Measurements from ENCODE around the gene AIMP2. TPM values are rescaled to one million over a fixed set of nuclear protein-coding genes. Genes with fewer than 3 reads are reported as not detected.
A peak's percentile ranks its signal among the peaks of the same experiment; 100 is the strongest.
"Not testable (repeated sequence)": the region's sequence is repeated elsewhere in the genome, so short reads cannot be mapped to it uniquely, and the experiment has no call there.

Gene AIMP2
- total RNA-seq, 1 experiment from 2014 or later, result 68.4 TPM

- POLR2A ChIA-PET (ENCODE audit: unreplicated experiment), result no interaction called here
- TF ChIP-seq, protein P1, sequence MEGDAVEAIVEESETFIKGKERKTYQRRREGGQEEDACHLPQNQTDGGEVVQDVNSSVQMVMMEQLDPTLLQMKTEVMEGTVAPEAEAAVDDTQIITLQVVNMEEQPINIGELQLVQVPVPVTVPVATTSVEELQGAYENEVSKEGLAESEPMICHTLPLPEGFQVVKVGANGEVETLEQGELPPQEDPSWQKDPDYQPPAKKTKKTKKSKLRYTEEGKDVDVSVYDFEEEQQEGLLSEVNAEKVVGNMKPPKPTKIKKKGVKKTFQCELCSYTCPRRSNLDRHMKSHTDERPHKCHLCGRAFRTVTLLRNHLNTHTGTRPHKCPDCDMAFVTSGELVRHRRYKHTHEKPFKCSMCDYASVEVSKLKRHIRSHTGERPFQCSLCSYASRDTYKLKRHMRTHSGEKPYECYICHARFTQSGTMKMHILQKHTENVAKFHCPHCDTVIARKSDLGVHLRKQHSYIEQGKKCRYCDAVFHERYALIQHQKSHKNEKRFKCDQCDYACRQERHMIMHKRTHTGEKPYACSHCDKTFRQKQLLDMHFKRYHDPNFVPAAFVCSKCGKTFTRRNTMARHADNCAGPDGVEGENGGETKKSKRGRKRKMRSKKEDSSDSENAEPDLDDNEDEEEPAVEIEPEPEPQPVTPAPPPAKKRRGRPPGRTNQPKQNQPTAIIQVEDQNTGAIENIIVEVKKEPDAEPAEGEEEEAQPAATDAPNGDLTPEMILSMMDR (conservative IDR thresholded peaks at IDR 0.05; ENCODE audit: low read depth, low read length), result no peak
- no peak for TF ChIP-seq EZH2 (IDR thresholded peaks at IDR 0.05; ENCODE audit: low read length, unreplicated experiment)
- TF ChIP-seq EZH2phosphoT487 (IDR thresholded peaks at IDR 0.05; ENCODE audit: borderline replicate concordance, low read length), result no peak
- peak overlapping the region; percentile 82; the same call in 1 of the 2 replicates for H3K4me3 ChIP-seq (ENCODE audit: low read length)
- peak overlapping the region; percentile 83; the same call in 1 of the 2 replicates for H3K4me2 ChIP-seq (ENCODE audit: low read length)
- H3K9me2 ChIP-seq (replicated peaks; ENCODE audit: low read length), result no peaks in the 10 kb centered on the region
- no peak overlapping the region for H2AFZ ChIP-seq (ENCODE audit: low read length)
- H3K4me1 ChIP-seq (ENCODE audit: insufficient read depth, low read length), result 0 out of 2 replicates have a peak, but pooled peaks cover 9% of the 10 kb centered on the region
- H3K27ac ChIP-seq (ENCODE audit: low read length), result no peak overlapping the region
- peaks cover 6% of the 10 kb centered on the region; the same call in 1 of the 2 replicates for H3K36me3 ChIP-seq (ENCODE audit: low read depth, low read length)
- intact Hi-C loops (cut with micrococcal nuclease), result no loop called here
- H3K9ac ChIP-seq (ENCODE audit: low read length), result no peak overlapping the region
- no peak for ATAC-seq
- no peaks in the 10 kb centered on the region for H3F3A ChIP-seq (ENCODE audit: low read length, unreplicated experiment)
- DNase-seq, result no peak
- no peaks in the 10 kb centered on the region for H3K9me3 ChIP-seq (ENCODE audit: low read length)
- H3K27me3 ChIP-seq (ENCODE audit: low read length), result no peaks in the 10 kb centered on the region
- peaks cover 48% of the 10 kb centered on the region for H3K79me2 ChIP-seq (ENCODE audit: low read length)
- BruUV-seq (replicated peaks), result no TSS peak
- CTCF ChIA-PET, result no interaction called here
- peaks cover 14% of the 10 kb centered on the region for H4K20me1 ChIP-seq (ENCODE audit: low read length)
Observed at GRCh38 chr7:6056616-6057015, 47.5 kb downstream of the AIMP2 start.

GRCh38 chr7:6057316-6058129 lies 48.5 kb downstream of the AIMP2 start:
- Histone ChIP-seq H3F3A (ENCODE audit: low read length, unreplicated experiment) (no peaks in the 10 kb centered on the region), H3K4me2 (ENCODE audit: low read length) (peak overlapping the region; percentile 83), H3K9ac (ENCODE audit: low read length) (peak overlapping the region; percentile 88), H3K27ac (ENCODE audit: low read length) (no peak overlapping the region), H3K9me3 (ENCODE audit: low read length) (no peaks in the 10 kb centered on the region), H2AFZ (ENCODE audit: low read length) (no peak overlapping the region), H3K36me3 (ENCODE audit: low read depth, low read length) (peaks cover 6% of the 10 kb centered on the region; the same call in 1 of the 2 replicates), H3K4me3 (ENCODE audit: low read length) (peak overlapping the region; percentile 82), H3K4me1 (ENCODE audit: insufficient read depth, low read length) (0 out of 2 replicates have a peak, but pooled peaks cover 9% of the 10 kb centered on the region), H3K9me2 (replicated peaks; ENCODE audit: low read length) (no peaks in the 10 kb centered on the region), H3K79me2 (ENCODE audit: low read length) (peaks cover 48% of the 10 kb centered on the region), H3K27me3 (ENCODE audit: low read length) (no peaks in the 10 kb centered on the region), H4K20me1 (ENCODE audit: low read length) (peaks cover 14% of the 10 kb centered on the region)
- CTCF ChIA-PET, result interaction anchor here (0.6 to 0.7 kb wide), 2 partner anchors 266 to 365 kb away, joined by 3 to 4 read pairs; no protein-coding TSS in a partner anchor
- TF ChIP-seq, protein P1 (conservative IDR thresholded peaks at IDR 0.05; ENCODE audit: low read depth, low read length), result no peak
- TF ChIP-seq EZH2phosphoT487 (IDR thresholded peaks at IDR 0.05; ENCODE audit: borderline replicate concordance, low read length), result no peak
- POLR2A ChIA-PET (ENCODE audit: unreplicated experiment), result interaction anchor here (0.6 kb wide), 1 partner anchor 45 kb away, joined by 5 read pairs; no protein-coding TSS in a partner anchor
- BruUV-seq (replicated peaks), result no TSS peak
- intact Hi-C loops (cut with micrococcal nuclease), result no loop called here
- no peak for ATAC-seq
- no peak for DNase-seq

DNA sequence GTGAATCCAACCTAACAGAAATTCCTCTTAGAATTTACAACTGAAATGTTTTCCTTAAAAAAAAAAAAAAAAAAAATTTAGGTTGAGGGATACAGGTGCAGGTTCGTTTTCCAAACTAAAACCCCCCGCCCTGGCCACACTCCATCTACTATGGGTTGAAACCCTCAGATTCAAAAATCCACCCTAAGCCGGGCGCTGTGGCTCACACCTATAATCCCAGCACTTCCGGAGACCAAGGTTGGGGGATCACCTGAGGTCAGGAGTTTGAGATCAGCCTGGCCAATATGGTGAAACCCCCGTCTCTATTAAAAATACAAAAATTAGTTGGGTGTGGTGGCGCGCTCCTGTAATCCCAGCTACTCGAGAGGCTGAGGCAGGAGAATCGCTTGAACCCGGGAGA lies 50.9 kb downstream of the AIMP2 start:
- H3K27me3 ChIP-seq (ENCODE audit: low read length); POLR2A ChIA-PET (ENCODE audit: unreplicated experiment); ATAC-seq; BruUV-seq (replicated peaks); H3K4me1 ChIP-seq (ENCODE audit: insufficient read depth, low read length); intact Hi-C loops (cut with micrococcal nuclease); H3K4me3 ChIP-seq (ENCODE audit: low read length); H3F3A ChIP-seq (ENCODE audit: low read length, unreplicated experiment); DNase-seq; H3K27ac ChIP-seq (ENCODE audit: low read length); H2AFZ ChIP-seq (ENCODE audit: low read length); H3K36me3 ChIP-seq (ENCODE audit: low read depth, low read length); H3K4me2 ChIP-seq (ENCODE audit: low read length); H3K9me2 ChIP-seq (replicated peaks; ENCODE audit: low read length); H3K9me3 ChIP-seq (ENCODE audit: low read length); CTCF ChIA-PET; H3K9ac ChIP-seq (ENCODE audit: low read length): not testable (repeated sequence)
- H3K79me2 ChIP-seq (ENCODE audit: low read length), result peaks cover 39% of the 10 kb centered on the region
- peaks cover 14% of the 10 kb centered on the region for H4K20me1 ChIP-seq (ENCODE audit: low read length)

Data from PC-3 (cell line).